ENCODE measurements around the gene AK5.
A peak's percentile ranks its signal among the peaks of the same experiment; 100 is the strongest.

AK5 gene

DNA sequence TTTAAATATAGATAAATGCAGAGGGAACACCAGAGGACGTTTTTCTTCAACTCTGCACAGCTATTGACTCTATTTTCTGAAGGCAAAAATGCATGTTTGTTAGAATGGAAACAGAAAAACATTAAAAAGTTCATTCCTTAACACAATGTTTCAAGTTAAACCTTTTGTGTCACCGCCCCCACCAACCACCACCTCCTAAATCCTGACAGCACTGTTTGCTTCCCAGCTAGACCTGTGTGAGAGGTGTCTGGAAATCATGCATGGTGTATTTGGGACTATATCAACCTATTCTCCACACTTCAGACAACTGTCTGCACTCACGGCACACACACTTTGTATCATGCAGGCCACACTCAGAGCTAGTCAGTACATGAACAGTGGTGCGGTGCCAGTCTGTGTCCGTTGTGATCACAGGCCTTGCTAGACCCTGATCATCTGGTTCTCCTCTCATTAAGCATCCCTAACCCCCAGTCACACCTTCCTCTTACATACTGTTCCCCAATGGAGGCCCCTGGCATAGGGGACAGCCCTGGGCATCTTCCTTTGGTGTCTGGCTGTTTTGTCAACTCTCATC, 276.9 kb downstream of the AK5 start:
- TF ChIP-seq TAF1 (IDR thresholded peaks at IDR 0.05; ENCODE audit: borderline replicate concordance, insufficient read depth, low read length) (no peak), REST (IDR thresholded peaks at IDR 0.05; ENCODE audit: insufficient read depth in 1 of 2, low read depth in 2 of 2, low read length in 2 of 2) (no peak), POLR2AphosphoS5 (IDR thresholded peaks at IDR 0.05; ENCODE audit: low read depth, low read length) (peak; percentile 6; the same call in 1 of the 2 replicates), FOXP2 (optimal IDR thresholded peaks at IDR 0.05; ENCODE audit: borderline replicate concordance, extremely low read depth, extremely low read length, insufficient read depth) (no peak)

DNA sequence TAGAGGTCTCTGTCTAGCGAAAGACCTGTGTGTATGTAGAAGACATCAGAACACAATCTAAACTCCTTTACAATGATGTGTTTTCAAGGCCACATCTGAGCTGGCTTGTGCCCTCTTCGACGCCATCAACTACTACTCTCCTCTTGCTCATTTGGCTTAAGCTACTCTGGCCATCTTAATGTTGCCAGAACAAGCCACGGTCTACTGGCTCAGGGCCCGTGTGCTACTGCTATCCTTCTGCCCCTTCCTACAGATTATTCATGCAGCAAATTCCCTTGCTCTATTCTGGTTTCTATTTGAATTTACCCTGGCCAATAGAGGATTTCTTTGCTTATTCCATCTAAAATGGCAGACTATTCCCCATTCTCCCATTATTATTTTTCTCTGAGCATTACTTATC, 278.9 kb downstream of the AK5 start:
- no peak for TF ChIP-seq FOXP2 (optimal IDR thresholded peaks at IDR 0.05; ENCODE audit: borderline replicate concordance, extremely low read depth, extremely low read length, insufficient read depth)
- TF ChIP-seq POLR2AphosphoS5 (IDR thresholded peaks at IDR 0.05; ENCODE audit: low read depth, low read length), result no peak
- no peak for TF ChIP-seq REST (IDR thresholded peaks at IDR 0.05; ENCODE audit: insufficient read depth in 1 of 2, low read depth in 2 of 2, low read length in 2 of 2)
- TF ChIP-seq TAF1 (IDR thresholded peaks at IDR 0.05; ENCODE audit: borderline replicate concordance, insufficient read depth, low read length), result no peak
- no peak for TF ChIP-seq SIN3A (IDR thresholded peaks at IDR 0.05; ENCODE audit: borderline replicate concordance, insufficient read depth, low read length)

GRCh38 chr1:77562596-77563150, 280.9 kb downstream of the AK5 start:
- TF ChIP-seq POLR2AphosphoS5 (IDR thresholded peaks at IDR 0.05; ENCODE audit: low read depth, low read length), result no peak
- no peak for TF ChIP-seq TAF1 (IDR thresholded peaks at IDR 0.05; ENCODE audit: borderline replicate concordance, insufficient read depth, low read length)
- TF ChIP-seq SIN3A (IDR thresholded peaks at IDR 0.05; ENCODE audit: borderline replicate concordance, insufficient read depth, low read length), result no peak
- no peak for TF ChIP-seq FOXP2 (optimal IDR thresholded peaks at IDR 0.05; ENCODE audit: borderline replicate concordance, extremely low read depth, extremely low read length, insufficient read depth)
- TF ChIP-seq REST (IDR thresholded peaks at IDR 0.05; ENCODE audit: insufficient read depth in 1 of 2, low read depth in 2 of 2, low read length in 2 of 2), result no peak

- TF ChIP-seq REST (IDR thresholded peaks at IDR 0.05; ENCODE audit: insufficient read depth in 1 of 2, low read depth in 2 of 2, low read length in 2 of 2), result no peak
Measured at GRCh38 chr1:77565321-77565720, 283.5 kb downstream of the AK5 start.

DNA sequence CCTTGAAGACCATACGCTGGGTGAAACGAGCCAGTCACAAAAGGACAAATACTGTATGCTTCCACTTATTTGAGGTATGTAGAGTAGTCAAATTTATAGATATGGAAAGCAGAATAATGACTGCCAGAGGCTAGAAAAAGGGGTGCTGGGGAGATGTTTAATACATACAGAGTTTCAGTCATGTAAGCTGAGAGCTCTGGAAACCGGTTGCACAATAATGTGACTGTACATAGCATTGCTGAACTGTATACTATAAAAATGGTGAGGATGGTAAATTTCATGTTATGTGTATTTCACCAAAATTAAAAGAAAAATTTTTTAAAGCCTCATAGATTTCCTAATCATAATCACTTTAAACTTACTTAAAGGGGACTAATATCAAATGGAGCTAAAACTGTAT, 289.8 kb downstream of the AK5 start:
- TF ChIP-seq FOXP2 (optimal IDR thresholded peaks at IDR 0.05; ENCODE audit: borderline replicate concordance, extremely low read depth, extremely low read length, insufficient read depth), result no peak
- TF ChIP-seq REST (IDR thresholded peaks at IDR 0.05; ENCODE audit: insufficient read depth in 1 of 2, low read depth in 2 of 2, low read length in 2 of 2), result no peak
- no peak for TF ChIP-seq TAF1 (IDR thresholded peaks at IDR 0.05; ENCODE audit: borderline replicate concordance, insufficient read depth, low read length)
- no peak for TF ChIP-seq SIN3A (IDR thresholded peaks at IDR 0.05; ENCODE audit: borderline replicate concordance, insufficient read depth, low read length)
- no peak for TF ChIP-seq POLR2AphosphoS5 (IDR thresholded peaks at IDR 0.05; ENCODE audit: low read depth, low read length)
